Measurements from ENCODE around the gene P3R3URF. TPM values are rescaled to one million over a fixed set of nuclear protein-coding genes. Genes with fewer than 3 reads are reported as not detected.

The P3R3URF gene
- total and polyA plus RNA-seq, 9 of the 15 experiments (the other 6 are each of a cell fraction or from before 2014, with no cell fraction given), result not detected

- no peak for TF ChIP-seq DNMT1 (IDR thresholded peaks at IDR 0.05)
- TF ChIP-seq TAF9B (IDR thresholded peaks at IDR 0.05; ENCODE audit: partially characterized antibody), result no peak
- peak; percentile 34; the same call in 1 of the 2 replicates for TF ChIP-seq HLTF (IDR thresholded peaks at IDR 0.05)
- TF ChIP-seq, protein P1, sequence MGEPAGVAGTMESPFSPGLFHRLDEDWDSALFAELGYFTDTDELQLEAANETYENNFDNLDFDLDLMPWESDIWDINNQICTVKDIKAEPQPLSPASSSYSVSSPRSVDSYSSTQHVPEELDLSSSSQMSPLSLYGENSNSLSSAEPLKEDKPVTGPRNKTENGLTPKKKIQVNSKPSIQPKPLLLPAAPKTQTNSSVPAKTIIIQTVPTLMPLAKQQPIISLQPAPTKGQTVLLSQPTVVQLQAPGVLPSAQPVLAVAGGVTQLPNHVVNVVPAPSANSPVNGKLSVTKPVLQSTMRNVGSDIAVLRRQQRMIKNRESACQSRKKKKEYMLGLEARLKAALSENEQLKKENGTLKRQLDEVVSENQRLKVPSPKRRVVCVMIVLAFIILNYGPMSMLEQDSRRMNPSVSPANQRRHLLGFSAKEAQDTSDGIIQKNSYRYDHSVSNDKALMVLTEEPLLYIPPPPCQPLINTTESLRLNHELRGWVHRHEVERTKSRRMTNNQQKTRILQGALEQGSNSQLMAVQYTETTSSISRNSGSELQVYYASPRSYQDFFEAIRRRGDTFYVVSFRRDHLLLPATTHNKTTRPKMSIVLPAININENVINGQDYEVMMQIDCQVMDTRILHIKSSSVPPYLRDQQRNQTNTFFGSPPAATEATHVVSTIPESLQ (CRISPR knock-in tag; IDR thresholded peaks at IDR 0.05), result no peak
- TF ChIP-seq, protein P2, sequence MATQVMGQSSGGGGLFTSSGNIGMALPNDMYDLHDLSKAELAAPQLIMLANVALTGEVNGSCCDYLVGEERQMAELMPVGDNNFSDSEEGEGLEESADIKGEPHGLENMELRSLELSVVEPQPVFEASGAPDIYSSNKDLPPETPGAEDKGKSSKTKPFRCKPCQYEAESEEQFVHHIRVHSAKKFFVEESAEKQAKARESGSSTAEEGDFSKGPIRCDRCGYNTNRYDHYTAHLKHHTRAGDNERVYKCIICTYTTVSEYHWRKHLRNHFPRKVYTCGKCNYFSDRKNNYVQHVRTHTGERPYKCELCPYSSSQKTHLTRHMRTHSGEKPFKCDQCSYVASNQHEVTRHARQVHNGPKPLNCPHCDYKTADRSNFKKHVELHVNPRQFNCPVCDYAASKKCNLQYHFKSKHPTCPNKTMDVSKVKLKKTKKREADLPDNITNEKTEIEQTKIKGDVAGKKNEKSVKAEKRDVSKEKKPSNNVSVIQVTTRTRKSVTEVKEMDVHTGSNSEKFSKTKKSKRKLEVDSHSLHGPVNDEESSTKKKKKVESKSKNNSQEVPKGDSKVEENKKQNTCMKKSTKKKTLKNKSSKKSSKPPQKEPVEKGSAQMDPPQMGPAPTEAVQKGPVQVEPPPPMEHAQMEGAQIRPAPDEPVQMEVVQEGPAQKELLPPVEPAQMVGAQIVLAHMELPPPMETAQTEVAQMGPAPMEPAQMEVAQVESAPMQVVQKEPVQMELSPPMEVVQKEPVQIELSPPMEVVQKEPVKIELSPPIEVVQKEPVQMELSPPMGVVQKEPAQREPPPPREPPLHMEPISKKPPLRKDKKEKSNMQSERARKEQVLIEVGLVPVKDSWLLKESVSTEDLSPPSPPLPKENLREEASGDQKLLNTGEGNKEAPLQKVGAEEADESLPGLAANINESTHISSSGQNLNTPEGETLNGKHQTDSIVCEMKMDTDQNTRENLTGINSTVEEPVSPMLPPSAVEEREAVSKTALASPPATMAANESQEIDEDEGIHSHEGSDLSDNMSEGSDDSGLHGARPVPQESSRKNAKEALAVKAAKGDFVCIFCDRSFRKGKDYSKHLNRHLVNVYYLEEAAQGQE (IDR thresholded peaks at IDR 0.05; ENCODE audit: borderline replicate concordance), result 0 out of 2 replicates have a peak, but pooled peaks have one; percentile 23
- TF ChIP-seq, protein P2 (CRISPR knock-in tag; IDR thresholded peaks at IDR 0.05; ENCODE audit: low read depth), result peak; percentile 51; the same call in 1 of the 2 replicates
- peak; percentile 95 for TF ChIP-seq HDAC2 (IDR thresholded peaks at IDR 0.05)
- no peak for TF ChIP-seq NFE2L1 (tag; IDR thresholded peaks at IDR 0.05; ENCODE audit: borderline replicate concordance, low read depth)
- peak; percentile 46 for TF ChIP-seq ZNF583 (CRISPR knock-in tag; IDR thresholded peaks at IDR 0.05)
- TF ChIP-seq KLF10 (CRISPR knock-in tag; IDR thresholded peaks at IDR 0.05), result no peak
- no peak for TF ChIP-seq POLR2AphosphoS2 (IDR thresholded peaks at IDR 0.05; ENCODE audit: low read length)
- peak; percentile 91 for TF ChIP-seq RBM25 (IDR thresholded peaks at IDR 0.05; ENCODE audit: low read depth, low read length, severe bottlenecking)
- TF ChIP-seq EP300 (IDR thresholded peaks at IDR 0.05; ENCODE audit: low read length), result no peak
- no peak for TF ChIP-seq SMAD1 (IDR thresholded peaks at IDR 0.05; ENCODE audit: low read depth, low read length, partially characterized antibody)
- TF ChIP-seq HEY1 (CRISPR knock-in tag; IDR thresholded peaks at IDR 0.05; ENCODE audit: borderline replicate concordance), result no peak
- no peak for TF ChIP-seq TRIM28 (IDR thresholded peaks at IDR 0.05)
- no peak for TF ChIP-seq SAFB2 (IDR thresholded peaks at IDR 0.05; ENCODE audit: borderline replicate concordance, low read depth, low read length, severe bottlenecking)
- peak; percentile 68; the same call in 1 of the 2 replicates for TF ChIP-seq KLF13 (tag; IDR thresholded peaks at IDR 0.05; ENCODE audit: borderline replicate concordance, low read depth)
Measured at GRCh38 chr1:46197964-46198811, 21.9 kb upstream of the P3R3URF start, which contains the start of gene POMGNT1 (continued).
